ENCODE measurements around the gene TMPRSS9.

Gene TMPRSS9

GRCh38 chr19:2339644-2340310 lies 20.3 kb upstream of the TMPRSS9 start:
- FAIRE-seq (no peak), DNase-seq (ENCODE audit: insufficient read length, low spot score) (no peak)
- TF ChIP-seq POU2F2 (IDR thresholded peaks at IDR 0.05; ENCODE audit: low read depth, low read length) (no peak), TAF1 (IDR thresholded peaks at IDR 0.05; ENCODE audit: low read depth, low read length) (no peak), PAX5 (IDR thresholded peaks at IDR 0.05; ENCODE audit: insufficient read depth, low read length, severe bottlenecking) (no peak), SPI1 (IDR thresholded peaks at IDR 0.05; ENCODE audit: low read depth, low read length) (no peak), POLR2AphosphoS5 (IDR thresholded peaks at IDR 0.05; ENCODE audit: low read depth, low read length) (no peak), POLR2A (IDR thresholded peaks at IDR 0.05; ENCODE audit: low read depth, low read length) (no peak)

- TF ChIP-seq POLR2AphosphoS5 (IDR thresholded peaks at IDR 0.05; ENCODE audit: low read depth, low read length) (no peak), PAX5 (IDR thresholded peaks at IDR 0.05; ENCODE audit: insufficient read depth, low read length, severe bottlenecking) (no peak), SPI1 (IDR thresholded peaks at IDR 0.05; ENCODE audit: low read depth, low read length) (no peak), TAF1 (IDR thresholded peaks at IDR 0.05; ENCODE audit: low read depth, low read length) (no peak), POLR2A (IDR thresholded peaks at IDR 0.05; ENCODE audit: low read depth, low read length) (no peak), POU2F2 (IDR thresholded peaks at IDR 0.05; ENCODE audit: low read depth, low read length) (no peak)
- no peak for FAIRE-seq
Observed at GRCh38 chr19:2340496-2341243, 19.4 kb upstream of the TMPRSS9 start.

GRCh38 chr19:2341244-2341751 lies 18.8 kb upstream of the TMPRSS9 start:
- DNase-seq (ENCODE audit: insufficient read length, low spot score), result no peak
- FAIRE-seq, result no peak
- TF ChIP-seq POU2F2 (IDR thresholded peaks at IDR 0.05; ENCODE audit: low read depth, low read length), result no peak
- no peak for TF ChIP-seq POLR2A (IDR thresholded peaks at IDR 0.05; ENCODE audit: low read depth, low read length)
- TF ChIP-seq PAX5 (IDR thresholded peaks at IDR 0.05; ENCODE audit: insufficient read depth, low read length, severe bottlenecking), result no peak

More at GRCh38 chr19:2340496-2341243, 19.4 kb upstream of the TMPRSS9 start:
- no peak for DNase-seq (ENCODE audit: insufficient read length, low spot score)

GRCh38 chr19:2341982-2342381 lies 18.1 kb upstream of the TMPRSS9 start:
- no peak for DNase-seq (ENCODE audit: insufficient read length, low spot score)
- no peak for TF ChIP-seq POLR2A (IDR thresholded peaks at IDR 0.05; ENCODE audit: low read depth, low read length)
- TF ChIP-seq POU2F2 (IDR thresholded peaks at IDR 0.05; ENCODE audit: low read depth, low read length), result no peak
- TF ChIP-seq TAF1 (IDR thresholded peaks at IDR 0.05; ENCODE audit: low read depth, low read length), result no peak
- TF ChIP-seq POLR2AphosphoS5 (IDR thresholded peaks at IDR 0.05; ENCODE audit: low read depth, low read length), result no peak
- no peak for TF ChIP-seq SPI1 (IDR thresholded peaks at IDR 0.05; ENCODE audit: low read depth, low read length)
- no peak for TF ChIP-seq PAX5 (IDR thresholded peaks at IDR 0.05; ENCODE audit: insufficient read depth, low read length, severe bottlenecking)
- no peak for FAIRE-seq

DNA sequence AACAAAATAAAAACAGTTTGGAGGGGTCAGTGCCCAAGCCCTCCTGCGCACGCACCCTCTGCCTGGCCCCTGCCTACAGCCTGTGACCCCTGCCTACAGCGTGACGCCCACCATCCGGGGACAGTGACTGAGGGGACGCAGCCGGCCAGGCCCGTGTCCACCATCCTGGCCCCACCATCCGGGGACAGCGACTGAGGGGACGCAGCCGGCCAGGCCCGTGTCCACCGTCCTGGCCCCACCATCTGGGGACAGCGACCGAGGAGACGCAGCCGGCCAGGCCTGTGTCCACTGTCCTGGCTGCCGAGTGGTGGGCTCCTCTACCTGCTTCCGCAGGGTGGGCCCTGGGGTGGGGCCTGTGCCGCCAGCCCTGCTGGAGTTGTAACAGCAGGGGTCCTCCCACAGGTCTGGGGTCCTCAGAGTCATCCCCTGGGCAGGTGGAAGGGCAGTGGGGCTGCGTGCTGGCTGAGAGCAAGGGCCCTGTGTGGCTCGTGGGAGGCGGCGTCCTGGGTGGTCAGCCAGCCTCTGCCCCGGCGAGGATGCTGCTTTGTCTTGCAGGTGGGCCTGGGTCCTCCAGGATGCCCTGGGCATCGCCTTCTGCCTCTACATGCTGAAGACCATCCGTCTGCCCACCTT lies 17.3 kb upstream of the TMPRSS9 start:
- no peak for FAIRE-seq
- no peak for TF ChIP-seq POLR2AphosphoS5 (IDR thresholded peaks at IDR 0.05; ENCODE audit: low read depth, low read length)
- TF ChIP-seq POLR2A (IDR thresholded peaks at IDR 0.05; ENCODE audit: low read depth, low read length), result no peak
- TF ChIP-seq PAX5 (IDR thresholded peaks at IDR 0.05; ENCODE audit: insufficient read depth, low read length, severe bottlenecking), result no peak
- TF ChIP-seq POU2F2 (IDR thresholded peaks at IDR 0.05; ENCODE audit: low read depth, low read length), result no peak
- TF ChIP-seq TAF1 (IDR thresholded peaks at IDR 0.05; ENCODE audit: low read depth, low read length), result no peak
- TF ChIP-seq SPI1 (IDR thresholded peaks at IDR 0.05; ENCODE audit: low read depth, low read length), result no peak
- DNase-seq (ENCODE audit: insufficient read length, low spot score), result no peak

DNA sequence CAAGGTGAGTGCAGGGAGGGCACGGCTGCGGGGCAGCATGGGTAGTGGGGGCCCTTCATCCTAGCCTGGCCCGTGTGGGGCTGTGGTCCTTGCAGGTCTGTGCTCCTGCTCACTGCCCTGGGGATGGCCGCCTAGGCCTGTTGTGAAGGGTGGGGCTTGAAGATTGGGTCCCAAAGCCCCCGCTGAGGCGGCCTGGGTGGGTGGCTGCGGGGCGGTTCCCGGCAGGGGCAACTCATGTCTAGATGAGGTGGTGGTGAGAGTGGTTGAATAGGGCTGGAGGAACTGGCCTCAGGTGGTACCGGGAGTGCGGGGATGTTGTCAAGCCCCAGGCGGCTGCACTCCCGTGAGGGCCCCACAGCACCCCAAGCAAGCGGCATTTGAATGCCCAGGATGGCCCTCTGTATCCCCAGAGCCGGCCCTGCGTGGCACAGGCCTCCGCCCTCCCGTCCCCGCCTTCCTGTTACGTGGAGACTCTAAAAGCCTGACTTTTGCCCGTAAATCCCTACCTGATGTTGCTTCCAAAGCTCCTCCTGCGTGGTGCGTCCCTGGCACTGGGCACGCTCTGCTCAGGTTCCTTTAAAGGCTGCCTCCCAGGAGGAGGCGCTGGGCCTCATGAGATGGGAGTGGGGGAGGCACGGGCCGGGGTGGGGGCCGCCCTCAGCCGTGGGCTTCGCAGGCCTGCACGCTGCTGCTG lies 16.6 kb upstream of the TMPRSS9 start:
- no peak for TF ChIP-seq SPI1 (IDR thresholded peaks at IDR 0.05; ENCODE audit: low read depth, low read length)
- FAIRE-seq (no peak), DNase-seq (ENCODE audit: insufficient read length, low spot score) (no peak)

- FAIRE-seq (no peak), DNase-seq (ENCODE audit: insufficient read length, low spot score) (no peak)
- TF ChIP-seq POLR2AphosphoS5 (IDR thresholded peaks at IDR 0.05; ENCODE audit: low read depth, low read length) (no peak), POU2F2 (IDR thresholded peaks at IDR 0.05; ENCODE audit: low read depth, low read length) (no peak), SPI1 (IDR thresholded peaks at IDR 0.05; ENCODE audit: low read depth, low read length) (no peak), TAF1 (IDR thresholded peaks at IDR 0.05; ENCODE audit: low read depth, low read length) (no peak), POLR2A (IDR thresholded peaks at IDR 0.05; ENCODE audit: low read depth, low read length) (no peak), PAX5 (IDR thresholded peaks at IDR 0.05; ENCODE audit: insufficient read depth, low read length, severe bottlenecking) (no peak)
Observed at GRCh38 chr19:2344381-2344870, 15.6 kb upstream of the TMPRSS9 start.

- TF ChIP-seq POLR2AphosphoS5 (IDR thresholded peaks at IDR 0.05; ENCODE audit: low read depth, low read length) (no peak), POLR2A (IDR thresholded peaks at IDR 0.05; ENCODE audit: low read depth, low read length) (no peak), SPI1 (IDR thresholded peaks at IDR 0.05; ENCODE audit: low read depth, low read length) (no peak), PAX5 (IDR thresholded peaks at IDR 0.05; ENCODE audit: insufficient read depth, low read length, severe bottlenecking) (no peak), TAF1 (IDR thresholded peaks at IDR 0.05; ENCODE audit: low read depth, low read length) (no peak), POU2F2 (IDR thresholded peaks at IDR 0.05; ENCODE audit: low read depth, low read length) (no peak)
- DNase-seq (ENCODE audit: insufficient read length, low spot score), result no peak
- FAIRE-seq, result no peak
Observed at GRCh38 chr19:2345076-2345475, 15.0 kb upstream of the TMPRSS9 start.

Measured in GM12891 (cell line).